Esophagus squamous epithelium (tissue), 5 donors: ENCODE data around the gene PKDCC. TPM values are rescaled to one million over a fixed set of nuclear protein-coding genes. Genes with fewer than 3 reads are reported as not detected.
"Not testable (repeated sequence)": the region's sequence is repeated elsewhere in the genome, so short reads cannot be mapped to it uniquely, and the experiment has no call there.

ENCODE experiments used
- DNase-seq: peaks from one replicate; lab custom pipeline; 2025; lab: John Stamatoyannopoulos, UW
- H3K27ac ChIP-seq, 4 donors: fragments of 200-600 bp; sonication (generic); one replicate each; pipeline ENCODE4 v1.5.1; 2016 to 2019; ENCODE audit warnings: mild to moderate bottlenecking in 1 of 4
- H3K27me3 ChIP-seq, 4 donors: fragments of 200-600 bp; sonication (generic); 1 replicate in 3 of 4; 2 replicates in 1 of 4; pipeline versions ENCODE4 v1.5.1 to v1.6.0; 2017 to 2021; ENCODE audit warnings: antibody characterized with exemption in 1 of 4
- H3K36me3 ChIP-seq, 3 donors: fragments of 200-600 bp; sonication (generic); one replicate each; pipeline ENCODE4 v1.5.1; 2016 to 2019
- H3K4me1 ChIP-seq, 3 donors: fragments of 200-600 bp; sonication (generic); one replicate each; pipeline ENCODE4 v1.5.1; 2017 to 2019
- H3K4me3 ChIP-seq, 4 donors: fragments of 200-600 bp; sonication (generic); 1 replicate in 3 of 4; 2 replicates in 1 of 4; pipeline ENCODE4 v1.5.1; 2016 to 2019; ENCODE audit warnings: mild to moderate bottlenecking in 2 of 4, moderate library complexity in 1 of 4
- H3K9me3 ChIP-seq, 3 donors: fragments of 200-600 bp; sonication (generic); one replicate each; pipeline ENCODE4 v1.5.1; 2016 to 2019
- POLR2A ChIP-seq, 4 donors: fragments of 450-650 bp; IDR thresholded peaks; one replicate each; pipeline ENCODE4 v1.6.1; 2017; ENCODE audit warnings: antibody characterized with exemption in 4 of 4, mild to moderate bottlenecking in 4 of 4, moderate library complexity in 3 of 4
- WGBS, 2 donors: methylation state at CpG; one replicate each; pipeline ENCODE4 v1.1.5; 2018; 5-methylcytosine and 5-hydroxymethylcytosine counted together
- intact Hi-C: fragments of 100-400 bp; cut with DNase I; formaldehyde crosslinking; loops from one replicate; pipeline ENCODE4 v1.15.0; 2022
- total RNA-seq, 4 donors: library from RNA; depleted of rRNA; stranded (reverse); fragments of >200 nt; gene quantifications; one replicate each; pipeline ENCODE4 v1.1.0, GENCODE V29; 2016
- TF ChIP-seq, protein P1 (sequence below), 6 experiments: fragments of 450-650 bp in 4 of 6; fragments of 200-600 bp in 2 of 6; sonication (generic) in 2 of 6; IDR thresholded peaks; one replicate each; pipeline ENCODE4 v1.5.1; 2016 to 2019; ENCODE audit warnings: antibody characterized with exemption in 6 of 6, mild to moderate bottlenecking in 4 of 6, moderate library complexity in 4 of 6
- donor health status: DM: yes; HTN: yes; CAD: no.

The PKDCC gene
- total RNA-seq, 4 donors from 2014 or later, result 0.53 to 16.8 (median 6.4) TPM

DNA sequence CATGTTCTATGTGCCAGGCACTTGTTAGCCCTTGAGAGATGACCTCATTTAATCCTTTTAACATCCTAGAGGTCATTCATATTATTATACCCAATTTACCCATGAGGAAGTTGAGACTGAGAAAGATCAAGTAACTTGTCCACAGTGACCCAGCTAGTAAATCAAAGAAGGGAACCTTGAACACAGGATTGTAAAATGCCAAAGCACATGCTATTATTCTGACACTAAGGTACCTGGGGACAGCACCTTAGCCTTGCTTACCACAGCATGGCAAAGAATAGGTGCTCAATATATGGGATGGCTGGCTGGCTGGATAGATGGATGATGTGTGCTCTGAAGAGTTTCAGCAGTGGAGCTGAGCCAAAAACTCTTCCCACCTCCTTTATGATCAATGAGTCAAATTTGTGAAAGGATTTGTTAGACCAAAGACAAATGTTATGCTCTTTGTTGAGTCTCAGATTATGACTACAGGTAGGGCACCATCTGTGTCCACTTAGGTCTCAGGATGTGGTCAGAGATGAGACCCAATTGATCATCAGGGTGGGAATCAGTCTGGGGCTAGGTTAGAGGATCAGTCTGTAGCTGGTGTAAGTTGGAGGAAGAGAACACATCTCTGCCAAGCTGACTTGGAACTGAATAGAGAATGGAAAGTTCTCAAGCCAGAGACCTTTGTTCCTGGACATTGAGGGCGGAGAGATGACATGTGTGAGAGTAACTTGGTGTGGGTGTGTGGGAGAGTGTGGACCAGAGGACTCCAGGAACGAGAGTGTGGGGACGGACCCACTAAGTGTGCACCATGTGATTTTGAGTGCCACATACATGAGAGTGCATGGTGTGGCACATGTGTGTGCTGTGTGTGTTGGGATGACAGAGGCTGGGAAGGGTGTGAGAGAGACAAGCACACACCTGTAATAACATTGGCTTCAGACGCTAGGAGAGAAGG is 16.3 kb upstream of the PKDCC start:
- 63 to 83% methylated on average over 4 of the region's 4 CpGs for WGBS, 2 donors

DNA sequence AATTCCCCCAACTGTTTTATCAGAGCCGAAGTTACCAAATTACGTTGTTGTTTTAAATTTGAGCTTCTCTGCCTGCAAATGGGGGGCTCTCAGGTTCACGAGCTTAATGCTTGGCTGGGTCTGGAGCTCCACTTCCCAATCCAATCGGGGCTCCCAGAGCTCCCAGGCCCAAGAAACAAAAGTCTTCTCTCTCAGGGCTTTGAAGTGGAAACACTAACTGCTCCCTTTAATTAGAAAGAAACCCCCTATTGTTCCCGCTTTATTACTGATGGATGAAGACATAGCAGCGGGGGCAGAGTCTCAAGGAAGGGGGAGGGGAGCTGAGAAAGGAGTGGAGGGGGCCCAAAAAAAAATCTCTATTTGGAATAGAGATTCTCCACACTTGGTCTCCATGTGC is 15.6 kb upstream of the PKDCC start:
- H3K27me3 ChIP-seq, result peaks cover 0 to 15% (median 0%) of the 10 kb centered on the region in 4 donors
- intact Hi-C loops, result no loop called here
- no peaks in the 10 kb centered on the region for H3K9me3 ChIP-seq
- H3K27ac ChIP-seq, result no peak overlapping the region
- WGBS, 2 donors, result 55 to 66% methylated on average over 5 to 6 of the region's 6 CpGs
- no peak for DNase-seq
- TF ChIP-seq POLR2A (IDR thresholded peaks at IDR 0.05), result no peak
- TF ChIP-seq, protein P1, sequence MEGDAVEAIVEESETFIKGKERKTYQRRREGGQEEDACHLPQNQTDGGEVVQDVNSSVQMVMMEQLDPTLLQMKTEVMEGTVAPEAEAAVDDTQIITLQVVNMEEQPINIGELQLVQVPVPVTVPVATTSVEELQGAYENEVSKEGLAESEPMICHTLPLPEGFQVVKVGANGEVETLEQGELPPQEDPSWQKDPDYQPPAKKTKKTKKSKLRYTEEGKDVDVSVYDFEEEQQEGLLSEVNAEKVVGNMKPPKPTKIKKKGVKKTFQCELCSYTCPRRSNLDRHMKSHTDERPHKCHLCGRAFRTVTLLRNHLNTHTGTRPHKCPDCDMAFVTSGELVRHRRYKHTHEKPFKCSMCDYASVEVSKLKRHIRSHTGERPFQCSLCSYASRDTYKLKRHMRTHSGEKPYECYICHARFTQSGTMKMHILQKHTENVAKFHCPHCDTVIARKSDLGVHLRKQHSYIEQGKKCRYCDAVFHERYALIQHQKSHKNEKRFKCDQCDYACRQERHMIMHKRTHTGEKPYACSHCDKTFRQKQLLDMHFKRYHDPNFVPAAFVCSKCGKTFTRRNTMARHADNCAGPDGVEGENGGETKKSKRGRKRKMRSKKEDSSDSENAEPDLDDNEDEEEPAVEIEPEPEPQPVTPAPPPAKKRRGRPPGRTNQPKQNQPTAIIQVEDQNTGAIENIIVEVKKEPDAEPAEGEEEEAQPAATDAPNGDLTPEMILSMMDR (IDR thresholded peaks at IDR 0.05), result no peak
- no peaks in the 10 kb centered on the region for H3K36me3 ChIP-seq
- no peak overlapping the region for H3K4me3 ChIP-seq
- H3K4me1 ChIP-seq, result no peaks in the 10 kb centered on the region

More for the DNA sequence above, 16.3 kb upstream of the PKDCC start:
- Histone ChIP-seq H3K4me3 (no peak overlapping the region), H3K27me3 (peaks cover 0 to 15% (median 0%) of the 10 kb centered on the region in 4 donors), H3K9me3 (no peaks in the 10 kb centered on the region), H3K36me3 (no peaks in the 10 kb centered on the region), H3K4me1 (no peaks in the 10 kb centered on the region), H3K27ac (no peak overlapping the region)
- TF ChIP-seq POLR2A (IDR thresholded peaks at IDR 0.05), result no peak
- TF ChIP-seq, protein P1 (IDR thresholded peaks at IDR 0.05), result no peak
- intact Hi-C loops, result no loop called here
- no peak for DNase-seq

DNA sequence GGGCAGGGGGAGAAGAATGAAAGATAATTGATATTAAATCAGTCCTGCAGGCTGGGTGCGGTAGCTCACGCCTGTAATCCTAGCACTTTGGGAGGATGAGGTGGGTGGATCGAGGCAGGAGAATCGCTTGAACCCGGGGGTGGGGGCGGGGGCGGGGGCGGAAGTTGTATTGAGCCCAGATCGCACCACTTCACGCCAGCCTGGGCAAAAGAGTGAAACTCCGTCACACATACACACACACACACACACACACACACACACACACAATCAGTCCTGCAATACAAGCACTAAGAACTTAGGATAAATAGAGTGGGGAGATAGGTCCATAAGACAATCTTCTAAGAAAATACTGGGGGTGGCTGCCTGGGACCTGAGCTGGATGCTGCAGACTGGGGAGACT is 15.1 kb upstream of the PKDCC start:
- no peaks in the 10 kb centered on the region for H3K36me3 ChIP-seq
- no peak for TF ChIP-seq POLR2A (IDR thresholded peaks at IDR 0.05)
- TF ChIP-seq, protein P1 (IDR thresholded peaks at IDR 0.05), result no peak
- no peaks in the 10 kb centered on the region for H3K4me1 ChIP-seq
- H3K9me3 ChIP-seq, result no peaks in the 10 kb centered on the region
- no peak overlapping the region for H3K27ac ChIP-seq
- intact Hi-C loops, result no loop called here
- peaks cover 0 to 15% (median 0%) of the 10 kb centered on the region in 4 donors for H3K27me3 ChIP-seq
- H3K4me3 ChIP-seq, result no peak overlapping the region
- WGBS, 2 donors, result 65 to 80% methylated on average over 1 to 6 of the region's 11 CpGs
- DNase-seq, result no peak

DNA sequence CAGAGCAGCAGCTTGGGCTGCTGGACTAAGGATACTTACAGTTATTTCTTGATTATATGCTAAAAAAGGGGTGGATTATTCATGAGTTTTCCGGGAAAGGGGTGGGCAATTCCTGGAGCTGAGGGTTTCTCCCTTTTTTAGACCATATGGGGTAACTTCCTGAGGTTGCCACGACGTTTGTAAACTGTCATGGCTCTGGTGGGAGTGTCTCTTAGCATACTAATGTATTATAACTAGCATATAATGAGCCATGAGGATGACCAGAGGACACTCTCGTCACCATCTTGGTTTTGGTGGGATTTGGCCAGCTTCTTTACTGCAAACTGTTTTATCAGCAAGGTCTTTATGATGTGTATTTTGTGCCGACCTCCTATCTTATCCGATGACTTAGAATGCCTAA is 13.7 kb upstream of the PKDCC start:
- WGBS, 2 donors, result 58 to 74% methylated on average over 6 of the region's 6 CpGs
- H3K27me3 ChIP-seq, result peaks cover 0 to 15% (median 0%) of the 10 kb centered on the region in 4 donors
- H3K9me3 ChIP-seq, H3K27ac ChIP-seq, DNase-seq, intact Hi-C loops, H3K36me3 ChIP-seq, H3K4me1 ChIP-seq, H3K4me3 ChIP-seq: not testable (repeated sequence)

DNA sequence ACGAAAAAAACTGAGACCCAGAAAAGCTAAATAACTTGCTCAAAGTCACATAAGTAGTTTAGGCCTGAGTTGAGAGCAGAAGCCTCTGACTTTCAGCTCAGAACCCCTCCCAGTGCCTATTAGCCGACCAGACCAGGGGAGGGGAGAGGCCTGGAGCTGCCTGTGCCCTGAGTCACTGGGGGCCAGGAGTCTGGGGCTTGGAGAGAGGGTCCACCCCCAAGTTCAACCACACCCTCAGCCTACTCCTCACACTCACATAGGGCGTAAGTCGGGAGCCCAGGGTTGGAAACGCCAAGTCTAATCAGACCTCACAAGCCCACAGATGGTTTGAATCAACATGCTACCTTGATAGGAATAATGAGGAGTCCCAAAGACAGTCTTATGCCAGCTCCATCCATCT is 12.6 kb upstream of the PKDCC start:
- H3K4me3 ChIP-seq, result no peak overlapping the region
- no peaks in the 10 kb centered on the region for H3K36me3 ChIP-seq
- TF ChIP-seq, protein P1 (IDR thresholded peaks at IDR 0.05), result no peak
- no peak for TF ChIP-seq POLR2A (IDR thresholded peaks at IDR 0.05)
- peaks cover 0 to 12% (median 0%) of the 10 kb centered on the region in 4 donors for H3K27me3 ChIP-seq
- 85 to 90% methylated on average over 4 to 5 of the region's 5 CpGs for WGBS, 2 donors
- intact Hi-C loops, result no loop called here
- H3K4me1 ChIP-seq, result no peaks in the 10 kb centered on the region
- H3K27ac ChIP-seq, result no peak overlapping the region
- no peak for DNase-seq
- no peaks in the 10 kb centered on the region for H3K9me3 ChIP-seq
